GM21723 (cell line): ENCODE data around the gene PSIP1.
"Not testable (repeated sequence)": the region's sequence is repeated elsewhere in the genome, so short reads cannot be mapped to it uniquely, and the experiment has no call there.

Experiments
- ATAC-seq: cut with Tn5 transposase; IDR thresholded peaks from one replicate; pipeline ENCODE4 v1.9.1; 2021; ENCODE audit warnings: mild to moderate bottlenecking, moderate library complexity; ENCODE audit not compliant: unreplicated experiment

The PSIP1 gene

GRCh38 chr9:15510789-15511575, at the start of gene PSIP1:
Gene PSIP1, minus strand, starts transcription at chr9:15510970. Its CDS starts 782 bp downstream, at chr9:15510188.
- ATAC-seq, result peak; percentile 82

- ATAC-seq, result peak; percentile 36
Observed at GRCh38 chr9:15553528-15553898, 42.7 kb upstream of the PSIP1 start.

GRCh38 chr9:15552636-15553527, 42.1 kb upstream of the PSIP1 start, which contains the start of gene CCDC171:
Gene CCDC171, plus strand, starts transcription at chr9:15553043. Its CDS starts 11,046 bp downstream, at chr9:15564089.
- ATAC-seq, result peak; percentile 84

- ATAC-seq, result no peak
Observed at GRCh38 chr9:15549611-15550010, 38.8 kb upstream of the PSIP1 start.

- no peak for ATAC-seq
Observed at GRCh38 chr9:15543047-15543813, 32.5 kb upstream of the PSIP1 start.

GRCh38 chr9:15542624-15543023, 31.9 kb upstream of the PSIP1 start:
- no peak for ATAC-seq

- ATAC-seq, result no peak
Observed at GRCh38 chr9:15541872-15542271, 31.1 kb upstream of the PSIP1 start.

GRCh38 chr9:15531380-15531779, 20.6 kb upstream of the PSIP1 start:
- peak; percentile 22 for ATAC-seq

GRCh38 chr9:15529566-15530324, 19.0 kb upstream of the PSIP1 start:
- ATAC-seq, result peak; percentile 87

GRCh38 chr9:15527035-15527434, 16.3 kb upstream of the PSIP1 start:
- not testable (repeated sequence) for ATAC-seq

GRCh38 chr9:15525958-15526357, 15.2 kb upstream of the PSIP1 start:
- ATAC-seq, result no peak

GRCh38 chr9:15524845-15525455, 14.2 kb upstream of the PSIP1 start:
- no peak for ATAC-seq

GRCh38 chr9:15522130-15522755, 11.5 kb upstream of the PSIP1 start:
- no peak for ATAC-seq

- ATAC-seq, result no peak
Observed at GRCh38 chr9:15521254-15521653, 10.5 kb upstream of the PSIP1 start.

GRCh38 chr9:15519831-15520230, 9.1 kb upstream of the PSIP1 start:
- ATAC-seq, result no peak

GRCh38 chr9:15513335-15513734, 2.6 kb upstream of the PSIP1 start:
- ATAC-seq, result no peak

GRCh38 chr9:15512889-15513288, 2.1 kb upstream of the PSIP1 start:
- ATAC-seq, result no peak

- ATAC-seq, result no peak
Observed at GRCh38 chr9:15512204-15512603, 1.4 kb upstream of the PSIP1 start.
